ENCODE results near the gene CBLB. TPM values are rescaled to one million over a fixed set of nuclear protein-coding genes. Genes with fewer than 3 reads are reported as not detected.
A peak's percentile ranks its signal among the peaks of the same experiment; 100 is the strongest.

Gene CBLB
- total RNA-seq, 2 experiments from 2014 or later = 146 to 157 TPM

GRCh38 chr3:105688821-105689220, 180.0 kb downstream of the CBLB start:
- DNase-seq (no peak), ATAC-seq (ENCODE audit: low read depth) (no peak)
- no peaks in the 10 kb centered on the region for H3K27me3 Mint-ChIP-seq
- peaks cover 19% of the 10 kb centered on the region for H3K4me1 Mint-ChIP-seq
- H3K36me3 Mint-ChIP-seq = peaks cover 46% of the 10 kb centered on the region
- POLR2A ChIA-PET = no interaction called here
- H3K4me3 Mint-ChIP-seq = no peak overlapping the region
- peak overlapping the region; percentile 35 for H3K27ac Mint-ChIP-seq
- no peaks in the 10 kb centered on the region for H3K9me3 Mint-ChIP-seq

DNA sequence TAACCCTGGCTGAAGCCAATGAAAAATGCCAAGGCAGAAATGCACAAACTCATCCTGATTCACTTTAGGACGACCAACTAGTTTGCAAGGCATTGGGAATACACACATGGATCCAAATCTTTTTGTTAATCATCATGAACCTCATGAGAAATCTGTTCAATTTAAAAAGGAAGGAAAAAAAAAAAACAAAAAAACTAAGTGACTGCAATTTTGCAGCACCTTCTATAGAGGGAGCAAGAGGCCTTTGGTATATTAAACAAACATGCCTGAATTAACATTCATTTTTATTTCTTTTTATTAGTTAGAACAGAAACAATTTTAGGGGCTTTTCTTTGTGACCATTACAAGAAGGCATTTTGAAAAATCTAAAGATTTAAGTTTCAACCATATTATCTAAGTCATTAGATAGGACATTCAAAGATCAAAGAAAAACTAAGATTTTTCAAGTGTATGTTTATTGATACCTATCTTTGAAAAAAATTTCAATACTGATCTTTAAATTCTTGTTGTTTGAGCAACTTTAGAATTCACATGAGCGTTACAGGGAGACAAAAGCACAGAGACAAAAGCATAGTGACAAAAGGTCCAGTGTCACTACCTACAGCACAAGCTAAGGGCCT, 182.4 kb downstream of the CBLB start:
- H3K4me1 Mint-ChIP-seq = peaks cover 19% of the 10 kb centered on the region
- no peak overlapping the region for H3K4me3 Mint-ChIP-seq
- no peaks in the 10 kb centered on the region for H3K27me3 Mint-ChIP-seq
- POLR2A ChIA-PET = interaction anchor here (0.7 kb wide), 1 partner anchor 196 kb away, joined by 3 read pairs; no protein-coding TSS in a partner anchor
- DNase-seq (no peak), ATAC-seq (ENCODE audit: low read depth) (no peak)
- H3K27ac Mint-ChIP-seq = peak overlapping the region; percentile 73
- no peaks in the 10 kb centered on the region for H3K9me3 Mint-ChIP-seq
- peaks cover 34% of the 10 kb centered on the region for H3K36me3 Mint-ChIP-seq

GRCh38 chr3:105679951-105680350, 188.9 kb downstream of the CBLB start:
- Mint-ChIP-seq H3K9me3 (no peaks in the 10 kb centered on the region), H3K36me3 (peaks cover 47% of the 10 kb centered on the region), H3K27ac (no peak overlapping the region), H3K27me3 (no peaks in the 10 kb centered on the region), H3K4me3 (no peak overlapping the region), H3K4me1 (peaks cover 5% of the 10 kb centered on the region)
- POLR2A ChIA-PET = no interaction called here
- DNase-seq = no peak
- ATAC-seq (ENCODE audit: low read depth) = no peak

- ATAC-seq (ENCODE audit: low read depth) = no peak
- Mint-ChIP-seq H3K36me3 (peaks cover 56% of the 10 kb centered on the region), H3K27ac (no peak overlapping the region)
These were observed 190.8 kb downstream of the CBLB start for GRCh38 chr3:105678017-105678416.

DNA sequence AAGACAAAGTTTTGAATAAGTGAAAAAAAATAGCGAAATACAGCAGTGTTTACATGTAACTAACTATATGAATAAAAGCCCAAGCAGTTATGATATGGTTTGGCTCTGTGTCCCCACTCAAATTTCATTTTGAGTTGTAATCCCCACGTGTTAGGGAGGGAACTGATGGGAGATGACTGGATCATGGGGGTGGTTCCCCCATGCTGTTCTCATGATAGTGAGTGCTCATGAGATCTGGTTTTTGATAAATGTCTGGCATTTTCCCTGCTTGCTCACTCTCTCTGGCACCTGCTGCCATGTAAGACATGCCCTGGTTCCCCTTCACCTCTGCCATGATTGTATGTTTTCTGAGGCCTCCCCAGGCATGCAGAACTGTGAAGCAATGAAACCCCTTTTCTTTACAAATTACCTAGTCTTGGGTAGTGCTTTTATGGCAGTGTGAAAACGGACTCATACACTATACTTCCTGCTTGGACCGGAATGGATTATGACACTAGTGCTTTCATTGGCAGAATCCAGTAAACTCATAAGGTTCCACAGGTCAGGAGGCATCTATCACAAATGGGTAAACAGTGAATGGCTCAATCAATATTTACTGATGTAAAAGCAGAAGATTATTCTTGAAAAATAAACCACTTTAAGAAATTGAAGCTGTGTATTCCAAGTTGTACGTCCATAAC, 192.1 kb downstream of the CBLB start:
- ATAC-seq (ENCODE audit: low read depth) = no peak
- Mint-ChIP-seq H3K4me3 (no peak overlapping the region), H3K9me3 (no peaks in the 10 kb centered on the region), H3K27ac (peak overlapping the region; percentile 25), H3K36me3 (peaks cover 56% of the 10 kb centered on the region), H3K4me1 (peaks cover 7% of the 10 kb centered on the region), H3K27me3 (no peaks in the 10 kb centered on the region)
- POLR2A ChIA-PET = no interaction called here
- no peak for DNase-seq

More at GRCh38 chr3:105678017-105678416, 190.8 kb downstream of the CBLB start:
- Mint-ChIP-seq H3K9me3 (no peaks in the 10 kb centered on the region), H3K27me3 (no peaks in the 10 kb centered on the region), H3K4me3 (no peak overlapping the region), H3K4me1 (peaks cover 7% of the 10 kb centered on the region)
- no peak for DNase-seq
- POLR2A ChIA-PET = no interaction called here

DNA sequence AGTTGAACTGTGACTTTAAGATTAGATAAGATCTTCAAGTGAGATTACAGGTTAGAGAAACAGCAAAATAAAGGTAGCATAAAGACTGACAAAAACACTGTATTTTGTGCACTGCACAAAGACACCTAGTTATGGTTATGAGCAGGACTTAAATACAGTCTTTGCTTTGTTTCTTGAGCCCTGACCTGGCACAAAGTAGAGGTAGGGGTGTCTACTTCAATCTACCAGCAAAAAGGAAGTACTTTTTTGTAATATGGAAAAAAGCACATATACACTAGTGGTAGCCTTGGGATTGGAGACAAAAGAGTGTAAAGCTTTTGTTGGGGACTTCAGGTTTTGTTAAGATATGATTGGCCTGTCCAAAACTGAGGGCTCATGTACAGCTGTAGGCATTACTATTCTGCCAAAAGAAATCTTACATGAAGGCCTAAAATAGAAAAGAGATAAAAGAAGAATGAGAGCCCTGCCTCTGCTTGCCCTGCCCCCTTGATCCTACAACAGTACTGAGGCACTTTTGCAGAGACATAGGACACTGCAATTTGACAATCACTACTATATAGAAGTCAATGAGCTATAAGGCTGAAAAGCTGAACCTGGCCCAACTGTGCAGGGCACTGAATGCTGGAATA, 194.3 kb downstream of the CBLB start:
- Mint-ChIP-seq H3K4me1 (peaks cover 7% of the 10 kb centered on the region), H3K36me3 (peaks cover 42% of the 10 kb centered on the region), H3K27me3 (no peaks in the 10 kb centered on the region), H3K27ac (peak overlapping the region; percentile 7), H3K4me3 (no peak overlapping the region), H3K9me3 (no peaks in the 10 kb centered on the region)
- ATAC-seq (ENCODE audit: low read depth) (no peak), DNase-seq (no peak)
- POLR2A ChIA-PET = no interaction called here

DNA sequence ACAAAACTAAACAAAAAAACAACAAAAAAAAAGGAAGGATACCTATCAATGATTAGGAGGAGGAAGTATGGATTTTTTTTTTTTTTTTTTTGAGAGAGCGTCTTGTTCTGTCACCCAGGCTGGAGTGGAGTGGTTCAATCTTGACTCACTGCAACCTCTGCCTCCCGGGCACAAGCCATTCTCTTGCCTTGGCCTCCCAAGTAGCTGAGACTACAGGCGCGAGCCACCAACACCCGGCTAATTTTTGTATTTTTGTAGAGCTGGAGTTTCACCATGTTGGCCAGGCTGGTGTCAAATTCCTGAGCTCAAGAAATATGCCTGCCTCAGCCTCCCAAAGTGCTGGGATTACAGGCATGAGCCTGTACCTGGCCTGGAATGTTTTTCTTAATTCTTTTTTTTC, 195.8 kb downstream of the CBLB start:
- ATAC-seq (ENCODE audit: low read depth) = no peak

DNA sequence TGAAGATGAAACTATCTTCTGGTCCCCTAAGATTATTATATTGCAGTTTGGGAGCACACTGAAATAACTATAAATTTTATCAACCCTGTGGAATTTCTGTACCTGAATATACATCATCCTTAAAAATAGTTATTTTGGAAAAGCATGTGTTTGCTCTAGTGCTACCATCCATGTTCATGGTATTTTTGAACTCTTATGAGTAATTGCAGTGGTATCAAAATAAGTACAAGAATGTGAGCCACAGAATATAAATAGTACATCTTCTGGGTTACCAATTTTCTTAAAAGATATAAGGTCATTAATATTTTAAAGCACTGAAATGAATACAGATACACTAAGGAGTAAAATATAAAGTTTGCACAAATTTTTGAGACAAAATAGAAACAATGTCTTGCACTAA, 206.5 kb downstream of the CBLB start:
- DNase-seq (no peak), ATAC-seq (ENCODE audit: low read depth) (no peak)
- H3K4me3 Mint-ChIP-seq = no peak overlapping the region
- no peaks in the 10 kb centered on the region for H3K27me3 Mint-ChIP-seq
- no peaks in the 10 kb centered on the region for H3K4me1 Mint-ChIP-seq
- POLR2A ChIA-PET = no interaction called here
- H3K9me3 Mint-ChIP-seq = no peaks in the 10 kb centered on the region
- H3K27ac Mint-ChIP-seq = no peak overlapping the region
- peaks cover 49% of the 10 kb centered on the region for H3K36me3 Mint-ChIP-seq

More for the DNA sequence above, 195.8 kb downstream of the CBLB start:
- no peak overlapping the region for H3K4me3 Mint-ChIP-seq
- H3K27me3 Mint-ChIP-seq = no peaks in the 10 kb centered on the region
- peaks cover 44% of the 10 kb centered on the region for H3K36me3 Mint-ChIP-seq
- POLR2A ChIA-PET = no interaction called here
- H3K4me1 Mint-ChIP-seq = peaks cover 5% of the 10 kb centered on the region
- H3K27ac Mint-ChIP-seq = no peak overlapping the region
- no peak for DNase-seq
- H3K9me3 Mint-ChIP-seq = no peaks in the 10 kb centered on the region

DNA sequence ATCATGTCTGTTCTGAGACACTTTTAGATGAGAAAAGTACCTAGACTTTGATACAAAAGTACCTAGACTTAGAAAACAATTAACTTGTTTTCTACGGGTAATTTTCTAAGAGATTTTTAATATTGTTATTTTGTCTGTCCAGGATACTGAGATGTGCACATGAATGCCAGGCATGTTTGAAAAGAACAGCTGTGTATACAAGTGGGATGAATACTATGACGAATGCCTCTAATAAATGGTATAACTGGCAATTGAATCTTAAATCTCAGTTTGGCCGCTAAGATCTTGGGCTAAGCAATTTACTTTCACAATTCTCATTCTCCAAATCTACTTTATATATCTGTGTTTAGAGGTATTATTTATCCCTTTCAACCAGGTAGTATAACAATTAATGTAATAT, 207.4 kb downstream of the CBLB start:
- H3K36me3 Mint-ChIP-seq = peaks cover 50% of the 10 kb centered on the region
- H3K27ac Mint-ChIP-seq = no peak overlapping the region
- no peaks in the 10 kb centered on the region for H3K9me3 Mint-ChIP-seq
- no peak for ATAC-seq (ENCODE audit: low read depth)
- POLR2A ChIA-PET = no interaction called here
- H3K27me3 Mint-ChIP-seq = no peaks in the 10 kb centered on the region
- H3K4me1 Mint-ChIP-seq = no peaks in the 10 kb centered on the region
- no peak overlapping the region for H3K4me3 Mint-ChIP-seq
- no peak for DNase-seq

- no peak for ATAC-seq (ENCODE audit: low read depth)
- H3K9me3 Mint-ChIP-seq = no peaks in the 10 kb centered on the region
- peaks cover 34% of the 10 kb centered on the region for H3K36me3 Mint-ChIP-seq
- H3K27ac Mint-ChIP-seq = no peak overlapping the region
- no peak overlapping the region for H3K4me3 Mint-ChIP-seq
- POLR2A ChIA-PET = no interaction called here
- peaks cover 2% of the 10 kb centered on the region for H3K4me1 Mint-ChIP-seq
- no peaks in the 10 kb centered on the region for H3K27me3 Mint-ChIP-seq
- DNase-seq = no peak
These were observed 211.9 kb downstream of the CBLB start for GRCh38 chr3:105656651-105657504.

DNA sequence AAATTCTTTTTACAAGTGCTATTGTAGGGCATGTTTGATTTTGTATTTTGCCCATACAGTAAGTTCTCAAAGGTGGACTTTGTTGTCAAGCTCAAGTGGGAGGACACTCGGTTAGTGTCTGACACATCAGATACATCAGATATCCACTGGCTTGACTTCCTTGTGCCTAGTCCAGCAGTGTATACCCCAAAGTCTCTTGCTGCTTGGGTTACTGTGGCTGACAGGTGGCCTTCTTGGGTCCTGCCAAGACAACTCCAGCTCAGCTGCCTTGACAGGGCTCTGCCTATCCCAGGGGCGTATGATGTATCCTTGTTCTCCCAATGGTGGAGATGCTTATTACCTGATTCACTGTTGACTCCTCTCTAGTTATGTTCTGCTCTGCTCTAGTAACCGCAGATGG, 214.9 kb downstream of the CBLB start:
- no peak for ATAC-seq (ENCODE audit: low read depth)
- H3K36me3 Mint-ChIP-seq = peaks cover 20% of the 10 kb centered on the region
- POLR2A ChIA-PET = no interaction called here
- DNase-seq = no peak
- no peak overlapping the region for H3K4me3 Mint-ChIP-seq
- no peak overlapping the region for H3K27ac Mint-ChIP-seq
- H3K27me3 Mint-ChIP-seq = peaks cover 7% of the 10 kb centered on the region
- peaks cover 2% of the 10 kb centered on the region for H3K4me1 Mint-ChIP-seq
- H3K9me3 Mint-ChIP-seq = no peaks in the 10 kb centered on the region

- peaks cover 2% of the 10 kb centered on the region for H3K4me1 Mint-ChIP-seq
- DNase-seq (no peak), ATAC-seq (ENCODE audit: low read depth) (no peak)
- H3K9me3 Mint-ChIP-seq = no peaks in the 10 kb centered on the region
- POLR2A ChIA-PET = no interaction called here
- H3K27ac Mint-ChIP-seq = no peak overlapping the region
- no peak overlapping the region for H3K4me3 Mint-ChIP-seq
- peaks cover 15% of the 10 kb centered on the region for H3K36me3 Mint-ChIP-seq
- H3K27me3 Mint-ChIP-seq = peaks cover 7% of the 10 kb centered on the region
These were observed 215.6 kb downstream of the CBLB start for GRCh38 chr3:105653166-105653565.

GRCh38 chr3:105649480-105649879, 219.3 kb downstream of the CBLB start:
- H3K4me3 Mint-ChIP-seq = no peak overlapping the region
- H3K27ac Mint-ChIP-seq = no peak overlapping the region
- H3K4me1 Mint-ChIP-seq = no peaks in the 10 kb centered on the region
- H3K27me3 Mint-ChIP-seq = peaks cover 8% of the 10 kb centered on the region
- H3K36me3 Mint-ChIP-seq = no peaks in the 10 kb centered on the region
- POLR2A ChIA-PET = no interaction called here
- ATAC-seq (ENCODE audit: low read depth) (no peak), DNase-seq (no peak)
- H3K9me3 Mint-ChIP-seq = peaks cover under 1% of the 10 kb centered on the region

Data from activated naive CD8-positive, alpha-beta T cell treated with anti-CD3 and anti-CD28 coated beads, Interleukin-2, amount 10 ng/mL, durations not matched to agents 7 days and 5 days (primary cell).